GM06990 (cell line): ENCODE measurements around the gene SYNDIG1.

Source experiments
- DNase-seq: peaks from one replicate; pipeline ENCODE4 v3.0.0-alpha.2; 2011; ENCODE audit not compliant: insufficient read length; ENCODE audit errors: extremely low read depth
- H3K27me3 ChIP-seq: replicated peaks from 2 replicates; pipeline ENCODE4 v1.6.0; 2011; ENCODE audit warnings: low read length; ENCODE audit not compliant: control insufficient read depth, insufficient read depth
- H3K36me3 ChIP-seq: 2 replicates; pipeline ENCODE4 v1.5.1; 2011; ENCODE audit warnings: low read length; ENCODE audit not compliant: control insufficient read depth, insufficient read depth
- H3K4me3 ChIP-seq: replicated peaks from 2 replicates; pipeline ENCODE4 v1.5.1; 2011; ENCODE audit warnings: low read depth, mild to moderate bottlenecking, control low read depth, low read length
- TF ChIP-seq, protein P1 (sequence below): IDR thresholded peaks from 2 replicates; pipeline ENCODE4 v1.5.1; 2011; ENCODE audit warnings: low read length, control low read depth, mild to moderate bottlenecking, inconsistent platforms; ENCODE audit not compliant: insufficient read depth, poor library complexity, severe bottlenecking

The SYNDIG1 gene

DNA sequence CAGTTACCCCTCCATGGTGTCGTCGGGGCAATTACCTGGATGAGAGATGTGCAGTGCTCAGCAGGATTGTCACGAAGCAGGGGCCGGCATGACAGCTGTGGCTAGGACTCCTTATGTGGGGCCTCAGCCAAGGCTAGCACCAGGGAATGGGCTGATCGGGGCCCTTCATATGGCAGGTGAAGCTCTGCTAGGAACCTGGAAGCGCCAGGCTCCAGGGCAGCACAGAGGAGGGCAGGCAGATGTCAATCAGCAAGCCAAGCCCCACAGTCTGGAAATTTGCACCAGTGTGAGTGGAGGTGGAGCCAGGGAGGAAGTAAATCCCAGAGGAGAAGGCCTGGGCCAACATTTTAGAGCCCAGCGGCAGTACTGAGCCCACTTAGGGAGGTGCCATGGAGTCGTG, 21.2 kb downstream of the SYNDIG1 start:
- TF ChIP-seq, protein P1, sequence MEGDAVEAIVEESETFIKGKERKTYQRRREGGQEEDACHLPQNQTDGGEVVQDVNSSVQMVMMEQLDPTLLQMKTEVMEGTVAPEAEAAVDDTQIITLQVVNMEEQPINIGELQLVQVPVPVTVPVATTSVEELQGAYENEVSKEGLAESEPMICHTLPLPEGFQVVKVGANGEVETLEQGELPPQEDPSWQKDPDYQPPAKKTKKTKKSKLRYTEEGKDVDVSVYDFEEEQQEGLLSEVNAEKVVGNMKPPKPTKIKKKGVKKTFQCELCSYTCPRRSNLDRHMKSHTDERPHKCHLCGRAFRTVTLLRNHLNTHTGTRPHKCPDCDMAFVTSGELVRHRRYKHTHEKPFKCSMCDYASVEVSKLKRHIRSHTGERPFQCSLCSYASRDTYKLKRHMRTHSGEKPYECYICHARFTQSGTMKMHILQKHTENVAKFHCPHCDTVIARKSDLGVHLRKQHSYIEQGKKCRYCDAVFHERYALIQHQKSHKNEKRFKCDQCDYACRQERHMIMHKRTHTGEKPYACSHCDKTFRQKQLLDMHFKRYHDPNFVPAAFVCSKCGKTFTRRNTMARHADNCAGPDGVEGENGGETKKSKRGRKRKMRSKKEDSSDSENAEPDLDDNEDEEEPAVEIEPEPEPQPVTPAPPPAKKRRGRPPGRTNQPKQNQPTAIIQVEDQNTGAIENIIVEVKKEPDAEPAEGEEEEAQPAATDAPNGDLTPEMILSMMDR: no peak
- no peaks in the 10 kb centered on the region for H3K36me3 ChIP-seq
- H3K27me3 ChIP-seq: no peaks in the 10 kb centered on the region
- DNase-seq: no peak
- no peak overlapping the region for H3K4me3 ChIP-seq

DNA sequence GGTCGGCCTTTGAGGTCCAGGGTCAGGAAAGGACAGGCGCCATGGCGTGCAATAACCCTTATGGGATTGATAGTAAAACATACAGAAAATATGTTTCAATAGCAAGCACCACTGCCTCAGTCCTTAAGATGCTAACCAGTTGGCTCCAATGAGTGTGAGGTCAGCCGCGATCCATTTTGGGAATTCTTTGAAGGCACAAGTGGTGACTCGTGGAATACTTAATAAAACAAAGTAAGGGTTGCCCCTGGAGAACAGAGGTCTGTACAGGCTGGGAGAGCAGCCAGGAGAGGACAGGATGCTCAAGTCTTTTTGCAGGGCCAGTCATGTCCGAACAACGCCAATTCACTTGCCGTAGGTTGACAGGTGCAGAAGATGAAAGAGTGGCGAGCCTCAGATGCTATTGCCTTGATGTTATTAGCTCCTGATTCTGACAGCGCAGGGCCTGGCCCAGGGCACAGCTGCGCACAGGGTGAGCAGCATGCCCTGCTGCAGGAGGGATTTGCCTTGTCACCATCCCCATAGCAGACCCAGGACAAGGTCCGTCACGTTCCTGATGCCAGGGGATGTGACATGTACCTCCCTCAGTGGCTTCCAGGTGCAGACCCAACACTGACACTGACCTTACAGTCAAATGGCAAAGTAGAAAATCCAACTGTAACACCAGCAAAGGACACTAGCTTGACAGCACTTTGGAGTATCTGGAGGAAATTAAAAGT, 21.8 kb downstream of the SYNDIG1 start:
- TF ChIP-seq, protein P1: no peak
- no peaks in the 10 kb centered on the region for H3K27me3 ChIP-seq

DNA sequence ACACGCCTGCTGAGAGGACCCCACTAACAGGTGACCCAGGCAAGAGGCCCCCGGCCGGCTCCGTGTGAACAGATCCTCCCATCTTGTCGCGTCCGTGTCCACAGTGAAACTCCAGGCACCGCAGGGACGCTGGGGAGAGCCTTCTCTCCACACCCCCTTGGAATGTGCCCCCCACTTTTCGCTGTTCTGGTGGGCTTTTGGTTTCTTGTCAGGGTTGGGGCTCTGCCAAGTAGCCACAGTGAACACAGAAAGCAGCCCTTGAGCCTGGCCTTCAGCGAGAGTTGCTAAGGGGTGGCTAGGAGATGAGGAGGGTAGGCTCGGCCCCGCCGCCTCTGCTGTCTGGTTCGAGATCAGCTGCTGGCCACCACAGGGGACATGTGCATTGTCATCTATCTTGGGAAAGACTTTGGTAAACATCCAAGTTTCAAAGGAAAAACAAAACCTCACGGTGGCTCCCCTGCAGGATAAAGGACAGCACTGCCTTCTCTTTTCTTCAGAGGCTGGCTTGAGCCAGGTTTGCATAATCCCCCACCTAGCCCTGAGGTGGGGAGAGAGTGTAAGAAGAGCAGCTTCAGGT, 22.7 kb downstream of the SYNDIG1 start:
- H3K27me3 ChIP-seq: no peaks in the 10 kb centered on the region
- H3K36me3 ChIP-seq: no peaks in the 10 kb centered on the region
- TF ChIP-seq, protein P1: no peak
- DNase-seq: no peak
- no peak overlapping the region for H3K4me3 ChIP-seq

More for the DNA sequence above, 21.8 kb downstream of the SYNDIG1 start:
- DNase-seq: no peak
- H3K36me3 ChIP-seq: no peaks in the 10 kb centered on the region
- H3K4me3 ChIP-seq: no peak overlapping the region

DNA sequence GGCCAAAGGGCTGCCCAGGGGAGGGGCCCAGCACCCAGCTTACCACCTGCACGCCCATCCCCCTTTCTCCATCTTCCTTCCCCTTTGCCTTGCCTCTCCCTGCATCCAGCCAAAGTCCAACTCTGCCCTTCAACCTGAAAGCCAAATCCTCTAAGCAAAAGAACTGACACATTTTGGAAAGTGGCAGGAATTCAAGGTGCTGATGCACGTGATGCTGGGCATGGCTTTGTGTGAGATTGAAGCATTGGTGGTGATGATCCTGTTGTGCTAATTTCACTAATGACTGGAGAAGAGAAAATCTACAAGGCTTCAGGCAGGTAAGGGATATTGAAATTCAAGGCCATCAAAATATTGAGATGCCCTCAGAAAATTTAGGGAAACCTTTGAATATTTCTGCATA, 23.3 kb downstream of the SYNDIG1 start:
- Histone ChIP-seq H3K36me3 (no peaks in the 10 kb centered on the region), H3K4me3 (no peak overlapping the region), H3K27me3 (no peaks in the 10 kb centered on the region)
- no peak for DNase-seq
- TF ChIP-seq, protein P1: no peak

DNA sequence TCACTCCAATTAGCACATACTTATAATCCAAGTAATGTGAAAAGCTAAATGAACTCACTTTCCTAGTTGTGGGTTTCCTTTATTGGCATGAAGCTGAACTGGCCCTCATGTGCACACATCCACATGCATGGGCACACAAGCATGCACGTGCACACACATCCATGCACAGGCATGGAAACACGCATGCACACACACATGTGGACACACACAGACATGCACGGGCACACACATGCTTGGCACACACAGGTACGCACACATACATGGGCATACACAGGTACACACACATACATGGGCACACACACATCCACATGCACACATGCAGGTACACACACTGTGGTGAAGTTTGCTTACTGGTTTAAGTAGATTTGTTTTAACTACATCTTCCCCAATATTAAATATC, 23.8 kb downstream of the SYNDIG1 start:
- TF ChIP-seq, protein P1: no peak
- no peaks in the 10 kb centered on the region for H3K36me3 ChIP-seq
- no peak overlapping the region for H3K4me3 ChIP-seq
- no peak for DNase-seq
- H3K27me3 ChIP-seq: no peaks in the 10 kb centered on the region
